Right ventricle myocardium superior (tissue), 1 donor: ENCODE data around the gene RAB15. TPM values are rescaled to one million over a fixed set of nuclear protein-coding genes. Genes with fewer than 3 reads are reported as not detected.
A peak's percentile ranks its signal among the peaks of the same experiment; 100 is the strongest.

Experiments
- ATAC-seq: fragments of 200-7000 bp; cut with Tn5 transposase; one replicate; pipeline ENCODE4 v1.9.1; 2020; ENCODE audit warnings: mild to moderate bottlenecking; ENCODE audit not compliant: poor library complexity
- DNase-seq: peaks from one replicate; pipeline ENCODE4 v3.0.0-alpha.2; 2020
- intact Hi-C: fragments of 100-400 bp; cut with DNase I; formaldehyde crosslinking; loops from one replicate; pipeline ENCODE4 v1.11.2; 2022
- total RNA-seq: library from RNA; stranded (reverse); fragmentation: NEBNext Ultra II Directional; extraction: Animal tissue kit (Norgen Biotek cat#: 25700); gene quantifications from one replicate; pipeline ENCODE4 v1.2.1, GENCODE V29; 2021
- donor health status: DM: no; HTN: yes; CAD: no; lungs with severe emphysema.

The RAB15 gene
- total RNA-seq, 1 donor from 2014 or later: 7.5 TPM

DNA sequence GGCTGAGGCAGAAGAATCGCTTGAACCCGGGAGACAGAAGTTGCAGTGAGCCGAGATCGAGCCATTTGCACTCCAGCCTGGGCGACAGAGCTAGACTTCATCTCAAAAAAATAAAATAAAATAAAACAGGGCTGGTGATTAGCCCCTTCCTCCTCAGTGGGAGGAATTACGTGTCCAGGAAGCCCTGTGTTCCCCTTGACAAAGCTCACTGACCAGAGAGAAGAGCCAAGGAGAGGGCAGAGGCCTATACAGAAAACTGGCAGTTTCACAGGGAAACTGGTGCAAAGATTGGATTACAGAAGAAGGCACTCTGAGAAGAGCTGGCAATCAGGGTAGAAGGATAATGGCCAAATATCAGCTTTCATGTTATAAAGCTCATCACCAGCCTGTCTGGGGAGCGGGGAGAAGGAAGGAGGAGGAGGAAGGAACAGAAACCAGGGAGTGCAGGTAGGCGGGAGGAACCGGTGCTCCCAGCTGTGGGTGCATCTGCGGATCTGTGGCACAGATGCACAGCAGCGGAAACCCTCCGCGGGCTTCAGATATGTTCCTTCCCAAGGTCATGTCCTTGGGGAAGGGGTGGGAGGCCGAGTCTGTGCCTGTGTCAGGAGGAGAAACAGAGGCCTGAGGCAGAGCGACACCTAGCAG is 6.7 kb downstream of the RAB15 start:
- DNase-seq: no peak
- intact Hi-C loops: no loop called here
- no peak for ATAC-seq

DNA sequence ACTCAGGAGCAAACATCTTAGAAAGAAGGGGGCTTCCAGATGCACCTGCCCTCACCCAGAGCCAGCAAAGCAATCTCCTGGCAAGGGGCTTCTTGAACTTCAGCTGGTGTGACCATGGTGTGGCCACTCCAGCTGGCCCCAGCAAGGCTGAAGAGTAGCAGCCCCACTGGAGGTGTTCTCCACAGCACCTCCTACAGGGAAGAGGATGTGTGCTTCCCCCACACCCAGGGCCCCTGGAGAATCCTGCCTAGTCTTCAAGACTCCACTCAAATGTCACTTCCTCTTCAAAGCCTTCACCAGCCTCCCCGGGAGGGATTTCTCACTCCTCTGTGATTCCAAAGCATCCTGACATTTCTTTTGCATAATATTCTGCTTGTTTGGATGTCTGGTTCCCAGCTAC is 8.5 kb downstream of the RAB15 start:
- intact Hi-C loops: no loop called here
- ATAC-seq (no peak), DNase-seq (no peak)

DNA sequence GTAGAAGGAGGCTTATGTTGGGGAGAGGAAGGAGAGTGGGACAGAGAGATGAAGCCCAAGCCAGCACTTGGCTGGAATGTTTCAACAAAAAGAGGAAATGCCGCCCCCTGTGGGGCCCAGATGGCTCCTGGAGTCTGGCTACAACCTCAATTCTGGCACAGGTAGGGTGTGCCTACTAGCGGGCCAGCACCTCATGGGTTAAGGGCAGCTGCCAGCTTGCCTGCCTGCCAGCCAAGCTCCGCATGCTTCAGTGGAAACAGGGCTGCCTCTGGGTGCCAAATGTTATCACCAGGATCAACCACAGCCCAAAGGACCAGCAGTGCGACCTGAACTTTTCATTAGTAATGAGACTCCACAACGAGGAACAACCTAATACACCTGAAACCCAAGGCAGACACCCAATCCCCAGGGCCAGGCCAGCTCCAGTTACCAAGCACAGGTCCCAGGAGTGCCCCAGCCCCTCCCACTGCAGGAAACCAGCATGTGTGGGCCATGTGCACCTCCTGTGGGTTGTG is 11.3 kb downstream of the RAB15 start:
- peak; percentile 36 for ATAC-seq
- intact Hi-C loops: no loop called here
- DNase-seq: no peak

DNA sequence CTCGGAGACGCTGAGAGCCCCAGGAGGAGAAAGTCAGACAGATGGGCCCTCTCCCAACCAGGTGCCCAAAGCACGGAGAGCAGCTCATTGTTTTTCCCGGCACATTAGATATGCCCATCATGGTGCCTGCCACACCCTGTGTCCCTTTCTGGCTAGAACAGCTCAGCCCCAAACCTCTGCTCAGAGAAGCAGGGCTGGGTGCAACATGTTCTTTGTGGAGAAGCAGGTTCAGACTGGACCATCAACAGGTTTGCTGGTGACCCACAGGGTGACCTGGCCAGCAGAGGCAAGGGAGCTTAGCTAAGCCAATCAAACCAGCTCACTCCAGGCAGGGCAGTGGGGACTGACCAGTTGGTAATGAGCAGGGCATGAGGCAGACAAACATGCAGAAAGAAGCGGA is 13.4 kb downstream of the RAB15 start:
- intact Hi-C loops: no loop called here
- DNase-seq (no peak), ATAC-seq (no peak)

DNA sequence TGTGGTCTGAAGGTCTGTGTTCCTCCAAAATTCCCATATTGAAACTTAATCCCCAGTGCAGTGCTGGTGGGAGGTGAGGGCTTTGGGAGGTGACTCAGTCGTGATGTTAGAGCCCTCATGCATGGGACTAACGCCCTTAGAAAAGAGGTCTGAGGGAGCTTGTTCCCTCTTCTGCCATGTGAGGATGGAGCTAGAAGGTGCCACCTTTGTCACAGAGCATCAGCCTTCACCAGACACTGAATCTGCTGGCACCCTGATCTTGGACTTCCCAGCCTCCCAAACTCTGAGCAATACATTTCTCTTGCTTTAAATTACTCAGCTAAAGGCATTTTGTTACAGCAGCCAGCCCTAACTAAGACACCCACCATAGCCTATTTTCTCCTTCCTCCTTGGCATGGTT is 13.9 kb downstream of the RAB15 start:
- DNase-seq: no peak
- intact Hi-C loops: no loop called here
- ATAC-seq: no peak

DNA sequence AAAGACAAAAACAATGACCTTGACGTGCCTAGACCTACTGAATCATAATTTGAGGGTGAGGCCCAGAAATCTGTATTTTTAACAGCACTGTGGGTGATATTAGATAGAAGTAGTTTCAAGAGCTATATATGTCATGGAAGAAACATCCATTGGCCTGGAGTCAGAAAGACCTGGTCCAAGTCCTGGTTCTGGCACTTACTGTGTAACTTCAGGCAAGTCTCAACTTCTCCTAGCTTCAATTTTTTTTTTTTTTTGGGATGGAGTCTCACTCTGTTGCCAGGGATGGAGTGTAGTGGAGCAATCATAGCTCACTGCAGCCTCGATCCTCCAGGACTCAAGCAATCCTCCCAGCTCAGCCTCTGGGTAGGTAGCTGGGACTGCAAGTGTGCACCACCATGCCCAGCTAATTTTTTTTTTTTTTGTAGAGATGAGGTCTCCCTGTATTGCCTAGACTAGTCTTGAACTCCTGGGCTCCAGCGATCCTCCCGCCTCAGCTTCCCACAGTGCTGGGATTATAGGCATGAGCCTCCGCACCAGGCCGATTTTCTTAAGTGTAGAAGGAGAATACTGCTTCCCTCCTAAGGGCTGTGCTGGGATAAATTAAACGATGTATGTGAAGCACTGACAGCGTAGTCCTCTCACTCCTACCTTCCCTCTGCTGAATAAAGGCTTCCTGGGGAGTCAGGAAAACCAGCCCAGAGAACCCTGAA is 15.3 kb downstream of the RAB15 start:
- no peak for ATAC-seq
- intact Hi-C loops: no loop called here

DNA sequence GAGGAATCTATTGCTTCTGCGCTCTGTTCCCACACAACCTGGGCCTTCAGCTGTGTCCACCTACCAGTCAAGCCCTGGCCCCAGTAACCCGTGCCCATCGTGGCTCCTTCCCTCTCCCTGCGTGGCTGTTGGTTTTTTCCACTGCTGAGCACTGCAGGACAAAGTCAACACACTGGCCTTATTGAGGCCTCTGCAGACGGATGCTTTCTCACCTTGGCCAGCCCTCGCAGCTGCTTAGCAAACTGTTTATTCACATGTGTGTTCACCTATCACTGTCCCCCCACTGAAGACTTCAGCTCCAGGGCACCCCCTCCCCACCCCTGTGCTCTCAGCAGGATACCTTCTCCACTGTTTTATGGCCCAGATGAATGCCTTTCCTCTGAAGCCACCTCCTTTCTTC is 16.8 kb downstream of the RAB15 start:
- intact Hi-C loops: no loop called here
- DNase-seq (no peak), ATAC-seq (no peak)

More for the DNA sequence above, 15.3 kb downstream of the RAB15 start:
- no peak for DNase-seq

DNA sequence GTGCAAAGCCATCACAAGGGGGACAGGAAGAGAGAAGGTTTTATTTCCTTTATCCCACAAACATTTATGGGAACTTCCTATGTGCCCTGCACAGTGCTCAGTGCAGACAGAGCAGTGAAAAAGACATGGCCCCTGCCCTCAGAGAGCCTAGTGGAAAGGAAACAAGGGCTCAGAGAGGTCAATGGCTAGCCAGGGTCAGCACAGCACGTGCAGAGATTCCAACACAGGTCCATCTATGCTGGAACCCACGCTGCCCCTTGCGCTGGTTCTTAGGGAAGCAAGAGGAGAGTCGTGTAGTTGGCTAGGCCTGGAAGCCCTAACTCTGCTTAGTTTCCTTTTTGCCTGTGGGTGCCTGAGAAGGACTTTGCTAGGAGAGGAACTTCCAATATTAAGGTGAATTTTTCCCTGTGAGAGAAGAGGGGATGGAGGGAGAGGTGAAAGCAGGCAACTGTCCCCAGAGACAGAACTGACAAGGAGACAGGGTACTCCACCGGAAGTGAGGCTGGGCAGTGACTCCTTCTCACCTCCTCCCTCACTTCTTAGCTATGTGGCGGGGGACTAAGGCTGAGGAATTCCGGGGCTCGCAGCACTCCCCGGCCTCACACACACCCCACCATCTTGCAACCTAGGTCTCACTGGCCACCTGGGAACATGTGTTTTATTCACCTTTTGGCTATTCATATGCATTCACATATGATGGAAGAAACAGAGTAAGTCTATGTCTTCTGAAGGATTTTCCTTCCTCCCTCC is 17.5 kb downstream of the RAB15 start:
- ATAC-seq (no peak), DNase-seq (no peak)
- intact Hi-C loops: no loop called here

DNA sequence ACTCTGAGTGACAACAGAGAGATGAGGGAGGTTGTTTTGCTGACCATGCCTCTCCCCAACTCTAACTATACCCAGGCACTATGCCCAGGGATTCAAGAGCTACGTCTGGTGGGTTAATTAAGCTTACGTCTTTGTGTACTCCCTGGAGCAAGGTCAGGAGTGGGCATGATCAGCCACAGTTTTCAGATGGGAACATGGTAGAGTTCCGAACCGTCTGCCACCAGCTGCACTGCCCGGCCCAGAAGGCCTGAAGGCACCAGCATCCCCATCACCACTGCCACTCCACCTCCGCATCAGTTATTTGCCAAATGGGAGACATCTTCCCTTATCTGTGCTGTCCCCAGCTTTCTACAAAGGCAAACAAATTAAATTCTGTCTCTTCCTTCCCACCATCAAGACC is 18.5 kb downstream of the RAB15 start:
- intact Hi-C loops: no loop called here
- no peak for ATAC-seq
- no peak for DNase-seq

DNA sequence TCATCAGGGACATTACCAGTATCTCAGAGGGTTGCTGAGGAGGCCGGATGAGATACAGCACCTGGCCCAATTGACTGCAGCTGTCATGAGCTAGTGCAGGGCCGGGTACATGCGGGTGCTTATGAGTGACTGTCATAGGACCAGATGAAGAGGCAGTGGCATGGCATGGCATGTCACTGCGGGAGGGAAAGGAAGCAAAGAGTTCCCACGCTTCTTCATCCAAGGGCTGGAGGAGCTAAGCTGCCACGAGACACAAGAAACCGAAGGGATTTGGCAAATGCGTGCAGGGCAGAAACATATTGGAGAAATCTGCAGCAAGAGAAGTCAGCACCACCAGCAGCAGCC is 18.9 kb downstream of the RAB15 start:
- no peak for DNase-seq
- ATAC-seq: no peak
- intact Hi-C loops: no loop called here

DNA sequence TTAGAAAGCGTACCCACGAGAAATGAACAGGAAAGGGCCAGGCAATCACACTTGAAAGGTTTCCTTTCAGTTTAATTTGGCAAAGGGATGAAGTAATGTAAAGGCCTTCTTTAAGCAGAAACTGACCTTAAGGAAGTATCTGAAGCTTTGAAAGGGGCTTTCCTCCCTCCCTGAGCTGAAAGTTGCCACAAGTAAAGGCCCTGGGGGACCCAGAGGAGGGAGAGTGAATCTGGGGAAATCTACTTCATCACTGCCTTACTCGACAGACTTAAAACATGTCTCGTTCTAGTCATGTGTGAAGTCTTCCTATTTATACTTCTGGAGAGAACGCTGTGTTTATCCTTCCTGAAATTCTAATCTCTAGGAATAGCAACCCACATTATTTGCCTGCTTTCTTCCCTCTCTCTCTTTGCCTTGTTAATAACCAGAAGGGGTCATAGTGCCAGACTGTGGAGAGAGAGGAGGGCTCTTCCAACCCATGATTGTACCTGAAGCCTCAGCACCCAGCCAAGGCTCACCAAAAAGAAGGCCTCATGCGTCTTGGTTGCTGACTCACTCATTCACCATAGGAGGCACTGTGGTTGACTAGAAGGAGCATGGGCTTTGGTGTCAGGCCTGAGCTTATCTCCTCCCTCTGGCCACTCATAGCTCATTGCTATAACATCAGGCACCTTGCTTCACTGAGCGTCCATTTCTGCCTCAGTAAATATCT is 19.4 kb downstream of the RAB15 start:
- DNase-seq: no peak
- no peak for ATAC-seq
- intact Hi-C loops: no loop called here

DNA sequence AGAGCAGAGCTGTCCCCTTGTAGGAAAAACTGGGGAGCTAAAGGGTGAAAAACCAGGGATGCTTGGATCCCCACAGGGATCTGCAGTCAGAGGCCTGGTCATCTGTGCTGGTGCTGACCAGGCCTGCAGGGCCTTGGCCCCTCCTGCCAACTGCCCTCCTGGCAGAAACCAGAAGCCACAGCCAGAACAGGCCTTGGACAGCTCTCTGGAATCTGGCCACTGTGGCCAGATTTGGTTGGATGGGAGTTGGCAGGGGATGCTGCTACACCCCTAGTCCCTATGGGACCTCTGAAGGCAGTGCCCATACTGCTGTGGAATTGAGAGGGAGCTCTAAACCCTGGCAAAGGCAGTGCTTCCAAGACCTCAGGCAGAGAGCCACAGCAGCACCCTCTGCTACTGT is 20.4 kb downstream of the RAB15 start:
- DNase-seq: no peak
- intact Hi-C loops: no loop called here
- peak; percentile 55 for ATAC-seq

DNA sequence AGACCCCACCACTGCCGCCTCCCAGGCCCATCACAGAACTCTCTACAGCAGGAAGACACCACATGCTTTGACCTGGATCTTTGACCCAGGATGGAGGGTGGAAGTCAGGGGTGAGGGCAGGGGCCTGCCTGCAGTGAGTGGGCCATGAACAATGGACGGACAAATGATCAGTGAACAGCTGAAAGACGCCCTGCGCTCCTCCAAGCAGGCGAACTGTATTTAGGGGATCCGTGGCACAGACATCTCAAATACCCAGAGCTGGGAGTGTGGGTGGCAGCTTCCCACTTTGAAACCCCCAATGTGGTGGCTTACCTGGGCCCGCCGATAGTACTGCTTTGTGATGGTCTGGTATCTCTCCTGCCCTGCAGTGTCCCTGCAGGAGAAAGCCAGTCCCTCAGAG is 20.8 kb downstream of the RAB15 start:
- no peak for DNase-seq
- intact Hi-C loops: no loop called here
- peak; percentile 21 for ATAC-seq

DNA sequence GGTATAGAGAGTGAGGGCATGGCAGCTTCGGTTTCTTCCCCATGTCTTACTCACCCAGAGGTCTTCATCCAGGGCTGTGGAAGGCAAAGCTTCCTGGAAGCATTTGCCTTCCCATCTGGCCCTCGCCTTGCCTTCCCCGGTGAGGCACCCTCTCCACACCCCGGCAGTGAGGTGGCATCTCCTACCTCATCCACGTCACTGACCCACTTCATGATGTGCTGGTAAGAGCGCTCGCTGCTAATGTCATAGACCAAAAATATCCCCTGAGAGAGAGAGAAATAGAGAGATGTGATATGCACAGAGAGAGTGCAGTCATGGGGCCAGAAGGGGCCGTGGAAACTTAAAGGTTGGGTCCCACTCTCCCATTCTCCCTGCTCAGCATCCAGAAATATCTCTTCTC is 21.2 kb downstream of the RAB15 start:
- DNase-seq (peak; percentile 64), ATAC-seq (peak; percentile 84)
- intact Hi-C loops: no loop called here

DNA sequence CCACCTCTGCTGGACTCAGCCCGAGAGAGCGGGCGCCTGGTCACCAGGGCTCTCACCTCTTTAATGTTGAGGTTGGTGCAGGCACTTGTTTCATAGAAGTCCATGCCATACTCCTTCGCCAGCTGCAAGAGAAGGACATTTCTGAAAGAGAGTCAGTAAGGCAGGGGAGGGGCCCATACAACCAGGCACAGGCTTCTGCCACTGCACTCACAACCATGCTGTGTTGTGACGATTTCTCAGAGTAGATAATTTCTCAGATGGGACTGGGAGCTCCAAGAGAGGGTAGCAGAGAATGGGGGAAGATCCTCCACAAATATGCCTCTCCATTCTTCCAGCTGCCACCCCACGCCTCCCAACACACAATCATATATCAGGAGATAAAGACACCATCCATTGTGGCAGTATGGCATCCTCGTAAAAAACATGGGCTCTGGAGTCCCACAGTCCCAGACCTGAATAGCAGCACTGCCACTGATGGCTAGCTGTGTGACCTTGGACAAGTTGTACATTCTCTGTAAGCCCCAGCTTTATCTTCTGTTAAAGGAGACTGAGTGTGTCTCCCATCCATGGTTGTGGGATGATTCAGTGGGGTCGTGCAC is 23.4 kb downstream of the RAB15 start:
- DNase-seq: no peak

DNA sequence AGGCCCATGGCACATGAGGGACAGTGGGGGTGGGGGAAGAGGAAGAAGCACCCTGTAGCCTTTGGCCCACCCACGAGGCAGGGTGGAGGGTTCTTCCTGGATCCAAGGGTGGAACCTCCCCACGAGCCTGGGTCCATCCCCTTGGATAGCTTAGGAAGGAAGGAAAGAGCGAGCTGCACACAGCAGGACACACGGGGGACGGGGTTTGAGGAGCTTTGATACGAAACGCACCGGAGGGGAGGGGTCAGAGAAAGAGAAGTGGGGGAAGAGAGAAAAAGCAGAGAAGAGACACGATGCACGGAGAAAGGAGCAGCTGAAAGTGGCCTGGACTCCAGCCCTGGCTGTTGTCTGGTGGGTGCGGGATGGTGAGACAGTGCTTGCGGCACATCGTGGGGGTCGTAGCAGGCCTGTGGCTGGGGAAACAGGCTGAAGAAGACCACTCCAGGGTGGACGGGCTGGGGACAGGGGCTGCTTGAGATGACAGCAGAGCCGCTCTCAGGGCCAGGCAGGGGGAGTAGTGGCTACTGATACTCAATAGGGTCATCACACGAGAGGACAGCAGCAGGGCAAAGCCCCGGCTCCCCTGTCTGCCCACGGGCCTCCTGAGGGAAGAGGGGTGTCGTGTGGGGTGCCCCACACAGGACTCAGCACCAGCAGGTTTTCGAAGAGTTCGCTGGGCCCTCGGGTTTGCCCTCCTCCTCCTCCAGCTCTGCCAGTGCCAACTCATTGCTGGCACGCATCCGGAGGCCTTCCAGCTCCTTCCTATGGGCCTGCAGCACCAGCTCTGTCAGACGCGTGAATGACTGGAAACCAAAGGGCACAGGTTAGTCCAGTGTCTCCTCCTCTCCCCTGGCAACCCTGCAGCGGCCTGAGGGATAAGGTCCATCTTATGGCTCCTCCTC is 24.2 kb downstream of the RAB15 start:
- DNase-seq (peak; percentile 67), ATAC-seq (peak; percentile 46)
- intact Hi-C loops: no loop called here

More for the DNA sequence above, 23.4 kb downstream of the RAB15 start:
- no peak for ATAC-seq
- intact Hi-C loops: no loop called here

DNA sequence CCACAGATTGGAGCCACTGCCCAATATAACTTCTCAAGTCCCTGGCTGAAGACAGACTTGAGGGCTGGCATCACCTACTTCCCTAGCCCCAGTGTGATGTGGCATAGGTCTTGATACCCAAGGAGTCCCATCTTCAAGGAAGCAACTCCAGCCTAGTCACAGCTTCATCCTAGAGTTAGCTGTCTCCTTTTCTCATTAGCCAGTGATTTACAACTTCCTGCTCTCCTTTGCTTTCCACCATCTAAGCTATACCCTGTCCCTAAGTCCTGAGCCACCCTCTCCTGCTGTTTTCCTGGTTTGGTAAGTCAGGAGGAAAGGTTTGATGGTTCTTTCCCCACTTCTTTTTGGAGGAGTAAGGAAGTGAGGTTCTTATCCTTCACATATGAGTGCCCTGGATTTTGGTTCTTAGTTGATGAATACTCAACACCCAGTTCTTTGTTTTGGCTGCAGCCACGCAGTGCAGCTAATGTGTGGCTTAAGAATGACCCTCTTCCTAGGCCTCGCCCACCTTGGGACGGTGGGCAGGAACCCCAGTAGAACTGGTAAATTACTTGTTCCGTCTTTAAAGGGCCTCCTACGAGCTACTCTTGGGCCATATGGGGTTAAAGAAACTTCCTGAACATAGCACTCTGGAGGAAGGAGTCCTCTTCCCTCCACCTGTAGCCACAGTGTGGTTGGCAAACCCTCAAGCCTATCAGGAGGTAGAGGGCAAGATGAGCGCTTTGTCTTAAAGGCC is 25.7 kb downstream of the RAB15 start:
- intact Hi-C loops: no loop called here
- ATAC-seq (no peak), DNase-seq (no peak)
